Measurements from ENCODE around the gene MYO10.

DNA sequence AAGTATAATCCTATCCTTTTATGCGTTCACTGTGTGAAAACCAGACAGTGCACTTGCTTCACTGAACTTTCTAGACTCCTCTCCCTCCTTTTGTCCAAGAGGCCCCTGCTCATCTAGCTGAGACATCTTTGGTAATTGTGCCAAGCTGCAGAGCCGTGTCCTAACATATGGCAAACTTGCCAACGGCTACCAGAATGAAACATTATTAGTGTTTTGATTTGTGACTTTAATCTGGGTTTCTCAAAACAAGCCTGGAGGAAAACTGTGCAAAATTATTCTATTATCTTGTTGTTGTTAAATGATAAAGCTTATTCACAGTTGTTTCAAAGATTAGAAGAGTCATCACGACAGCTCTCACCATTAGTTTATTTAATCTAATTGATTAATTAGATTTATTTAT is 240.3 kb downstream of the MYO10 start:
- TF ChIP-seq CTCF (IDR thresholded peaks at IDR 0.05) (no peak), EP300 (IDR thresholded peaks at IDR 0.05) (no peak), POLR2A (IDR thresholded peaks at IDR 0.05) (no peak)
